ENCODE results near the gene AFF2.

DNA sequence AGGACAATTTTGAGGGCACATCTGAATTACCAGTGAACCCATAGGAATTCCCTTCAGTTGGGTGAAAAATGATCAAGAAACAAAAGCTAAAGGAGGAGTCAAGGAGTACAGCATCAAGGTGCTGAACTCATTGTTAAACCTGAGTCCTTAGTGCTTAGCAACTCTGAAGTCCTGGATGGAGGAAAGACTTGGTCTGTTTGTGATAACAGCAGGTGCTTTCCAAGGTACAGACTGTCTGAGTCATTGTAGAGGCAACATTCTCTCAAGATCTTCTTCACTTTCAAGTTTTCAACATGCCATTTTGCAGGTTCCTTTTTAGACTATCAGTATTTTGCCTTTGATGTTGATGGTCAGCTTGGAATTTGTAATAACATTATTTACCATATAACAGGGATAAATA, 293.9 kb downstream of the AFF2 start:
- TF ChIP-seq, protein P1, sequence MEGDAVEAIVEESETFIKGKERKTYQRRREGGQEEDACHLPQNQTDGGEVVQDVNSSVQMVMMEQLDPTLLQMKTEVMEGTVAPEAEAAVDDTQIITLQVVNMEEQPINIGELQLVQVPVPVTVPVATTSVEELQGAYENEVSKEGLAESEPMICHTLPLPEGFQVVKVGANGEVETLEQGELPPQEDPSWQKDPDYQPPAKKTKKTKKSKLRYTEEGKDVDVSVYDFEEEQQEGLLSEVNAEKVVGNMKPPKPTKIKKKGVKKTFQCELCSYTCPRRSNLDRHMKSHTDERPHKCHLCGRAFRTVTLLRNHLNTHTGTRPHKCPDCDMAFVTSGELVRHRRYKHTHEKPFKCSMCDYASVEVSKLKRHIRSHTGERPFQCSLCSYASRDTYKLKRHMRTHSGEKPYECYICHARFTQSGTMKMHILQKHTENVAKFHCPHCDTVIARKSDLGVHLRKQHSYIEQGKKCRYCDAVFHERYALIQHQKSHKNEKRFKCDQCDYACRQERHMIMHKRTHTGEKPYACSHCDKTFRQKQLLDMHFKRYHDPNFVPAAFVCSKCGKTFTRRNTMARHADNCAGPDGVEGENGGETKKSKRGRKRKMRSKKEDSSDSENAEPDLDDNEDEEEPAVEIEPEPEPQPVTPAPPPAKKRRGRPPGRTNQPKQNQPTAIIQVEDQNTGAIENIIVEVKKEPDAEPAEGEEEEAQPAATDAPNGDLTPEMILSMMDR (IDR thresholded peaks at IDR 0.05): no peak
- no peak for TF ChIP-seq POLR2A (IDR thresholded peaks at IDR 0.05)

Measured in uterus (tissue), 2 donors.